GM19452 (cell line): ENCODE results near the gene CCDC63.

ENCODE experiments used
- ATAC-seq: cut with Tn5 transposase; IDR thresholded peaks from one replicate; pipeline ENCODE4 v1.9.1; 2021; ENCODE audit not compliant: unreplicated experiment

Gene CCDC63

DNA sequence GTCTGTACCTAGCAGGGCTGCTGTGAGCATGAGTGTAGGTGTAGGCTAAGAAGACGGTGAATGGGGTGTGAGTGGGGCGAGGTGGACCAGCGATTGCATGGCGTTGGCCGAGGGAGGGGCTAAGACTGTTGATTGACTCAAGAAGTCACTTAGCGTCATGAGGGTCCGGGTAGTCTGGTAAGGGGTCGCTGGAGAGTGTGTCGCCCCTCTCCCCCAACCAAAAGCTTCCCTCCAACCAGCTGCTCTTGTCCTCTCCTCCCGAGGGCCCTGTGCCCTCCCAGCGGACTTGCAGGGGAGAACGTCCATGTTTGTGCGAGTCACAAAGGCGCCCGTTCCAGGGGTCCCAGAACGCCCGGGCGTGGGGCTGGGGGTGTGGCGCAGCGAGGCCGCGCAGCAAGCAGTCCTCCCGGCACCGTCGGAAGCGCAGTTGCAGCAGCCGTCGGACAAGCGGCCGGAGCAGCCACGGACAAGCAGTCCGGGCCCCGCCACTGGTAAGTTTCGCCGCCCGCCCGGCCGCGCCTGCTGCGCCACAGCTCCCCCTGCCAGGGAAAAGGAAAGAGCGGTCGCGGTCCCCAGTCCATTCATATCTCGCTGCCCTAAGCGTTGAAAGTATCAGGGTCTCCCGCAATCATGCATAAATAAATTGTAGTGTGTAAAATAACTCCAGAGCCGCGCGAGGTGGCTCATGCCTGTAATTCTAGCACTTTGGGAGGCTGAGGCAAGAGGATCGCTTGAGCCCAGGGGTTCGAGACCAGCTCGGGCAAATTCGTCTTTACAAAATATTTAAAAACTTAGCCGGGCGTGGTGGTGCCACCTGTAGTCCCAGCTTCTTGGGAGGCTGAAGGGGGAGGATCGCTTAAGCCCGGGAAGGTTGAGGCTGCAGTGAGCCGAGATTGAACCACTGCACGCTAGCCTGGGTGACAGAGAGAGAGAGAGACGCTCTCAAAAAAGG lies at the start of gene CCDC63:
TSS of gene CCDC63 (plus strand) at position 373 of the 952 bp plus-strand sequence. CDS start 5,968 bp downstream, outside the sequence.
- no peak for ATAC-seq

DNA sequence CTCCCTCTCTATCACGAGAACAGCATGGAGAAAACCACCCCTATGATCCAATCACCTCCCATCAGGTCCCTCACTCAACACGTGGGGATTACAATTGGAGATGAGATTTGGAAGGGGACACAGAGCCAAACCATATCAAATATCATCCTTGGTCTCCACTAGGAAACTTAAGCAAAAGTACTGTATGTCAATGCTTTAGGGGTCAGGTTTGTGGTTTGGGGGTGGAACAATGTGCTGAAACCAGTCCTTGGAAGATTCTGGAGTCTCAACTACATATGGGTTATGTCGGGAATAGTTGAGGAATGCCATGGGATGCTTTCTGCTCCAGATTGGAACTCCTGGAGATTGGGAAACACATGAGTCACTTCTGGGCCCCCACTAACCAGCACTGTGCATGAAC lies 48.3 kb upstream of the CCDC63 start:
- ATAC-seq = no peak

DNA sequence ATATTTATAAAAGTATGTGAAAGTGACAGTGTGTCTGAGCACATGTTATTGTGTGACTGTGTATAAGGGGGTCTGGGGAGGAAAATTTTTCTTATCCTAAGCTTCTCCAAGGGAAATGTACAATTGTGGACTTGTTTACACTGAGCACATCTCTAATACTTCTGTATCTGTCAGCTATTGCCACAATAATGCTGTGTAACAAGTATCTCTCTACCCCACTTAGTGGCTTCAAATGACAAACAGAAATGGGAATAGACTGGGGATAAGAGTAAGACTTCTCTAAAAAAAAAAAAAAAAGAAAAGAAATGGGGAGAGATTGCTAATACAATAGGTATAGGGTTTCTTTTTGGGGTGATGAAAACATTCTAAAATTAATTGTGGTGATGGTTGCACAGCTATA lies 44.3 kb upstream of the CCDC63 start:
- no peak for ATAC-seq

GRCh38 chr12:110804406-110804805 lies 42.4 kb upstream of the CCDC63 start:
- ATAC-seq = no peak

GRCh38 chr12:110807640-110808039 lies 39.1 kb upstream of the CCDC63 start:
- ATAC-seq = no peak

DNA sequence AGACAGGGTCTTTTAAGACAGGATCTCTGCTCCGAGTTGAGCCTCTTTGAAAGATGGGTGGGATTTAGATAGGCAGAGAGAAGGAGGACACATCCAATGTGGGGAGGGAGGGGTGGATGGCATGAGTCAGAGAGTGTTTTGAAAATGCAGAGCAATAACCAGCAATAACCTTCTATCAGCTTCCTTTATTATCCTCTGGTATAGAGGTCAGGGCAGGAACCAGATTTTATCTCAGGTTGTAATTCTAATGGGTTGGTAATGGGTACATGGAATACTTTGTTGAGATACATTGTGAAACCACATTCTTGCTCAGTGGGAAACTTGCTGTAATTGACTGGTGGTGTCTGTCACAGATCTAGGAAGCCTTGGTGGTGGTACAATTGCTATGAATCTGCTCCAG lies 37.6 kb upstream of the CCDC63 start:
- no peak for ATAC-seq

DNA sequence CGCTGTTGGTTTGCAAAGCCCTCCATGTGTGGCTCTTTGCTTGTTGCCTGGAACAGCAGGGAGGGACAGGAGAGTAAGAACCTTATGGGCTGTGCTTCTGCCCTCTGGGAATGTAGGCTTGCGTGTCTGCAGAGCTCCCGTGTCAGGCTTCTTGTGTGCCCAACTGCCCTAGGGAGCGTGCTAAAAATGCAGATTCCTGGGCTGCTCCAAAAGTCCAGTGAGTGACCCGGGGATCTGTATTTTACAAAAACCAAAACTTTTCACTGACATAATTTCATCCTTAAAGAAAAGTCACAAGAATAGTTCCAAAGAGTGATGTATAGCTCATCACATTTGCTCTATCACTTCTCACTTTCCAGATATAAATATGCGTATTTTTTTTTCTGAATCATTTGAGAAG lies 34.8 kb upstream of the CCDC63 start:
- no peak for ATAC-seq

- no peak for ATAC-seq
These were observed 33.5 kb upstream of the CCDC63 start for GRCh38 chr12:110813285-110813684.

DNA sequence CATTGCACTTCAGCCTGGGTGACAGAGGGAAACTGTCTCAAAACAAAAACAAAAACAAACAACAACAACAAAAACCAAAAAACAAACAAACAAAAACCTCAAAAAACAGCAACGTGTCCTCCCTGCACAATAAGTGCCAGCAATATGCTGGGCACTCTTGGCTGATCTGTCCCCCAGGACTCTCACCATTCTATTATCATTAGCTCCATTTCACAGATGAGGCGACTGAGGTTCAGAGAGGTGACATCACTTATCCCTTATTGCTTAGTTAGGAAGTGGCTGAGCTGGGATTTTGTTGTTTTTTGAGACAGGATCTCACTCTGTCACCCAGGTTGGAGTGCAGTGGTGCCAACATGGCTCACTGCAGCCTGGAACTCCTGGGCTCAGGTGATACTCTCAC lies 33.0 kb upstream of the CCDC63 start:
- no peak for ATAC-seq

GRCh38 chr12:110816248-110816647 lies 30.5 kb upstream of the CCDC63 start:
- no peak for ATAC-seq

- no peak for ATAC-seq
These were observed 30.0 kb upstream of the CCDC63 start for GRCh38 chr12:110816779-110817178.

- no peak for ATAC-seq
These were observed 28.3 kb upstream of the CCDC63 start for GRCh38 chr12:110818511-110818910.

GRCh38 chr12:110819150-110819549 lies 27.6 kb upstream of the CCDC63 start:
- no peak for ATAC-seq

DNA sequence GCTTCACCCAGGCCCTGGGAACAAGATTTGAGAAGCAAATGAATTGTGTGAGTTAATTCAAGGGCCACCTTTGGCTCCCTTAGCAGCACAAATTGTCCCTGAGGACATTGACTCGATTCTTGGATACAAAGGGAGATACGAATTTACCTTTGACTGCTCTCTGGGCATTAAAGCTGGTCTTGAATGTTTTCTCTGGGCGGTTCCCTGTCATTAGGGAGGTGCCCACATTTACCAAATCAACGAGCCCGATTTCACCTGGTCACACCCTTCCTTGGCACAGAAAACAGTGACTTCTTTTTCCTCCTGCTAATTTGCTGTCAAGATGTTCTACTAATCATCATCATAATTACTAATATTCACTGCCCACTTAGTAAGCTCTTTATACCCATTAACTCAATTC lies 27.1 kb upstream of the CCDC63 start:
- no peak for ATAC-seq

- ATAC-seq = no peak
These were observed 24.9 kb upstream of the CCDC63 start for GRCh38 chr12:110821917-110822316.

DNA sequence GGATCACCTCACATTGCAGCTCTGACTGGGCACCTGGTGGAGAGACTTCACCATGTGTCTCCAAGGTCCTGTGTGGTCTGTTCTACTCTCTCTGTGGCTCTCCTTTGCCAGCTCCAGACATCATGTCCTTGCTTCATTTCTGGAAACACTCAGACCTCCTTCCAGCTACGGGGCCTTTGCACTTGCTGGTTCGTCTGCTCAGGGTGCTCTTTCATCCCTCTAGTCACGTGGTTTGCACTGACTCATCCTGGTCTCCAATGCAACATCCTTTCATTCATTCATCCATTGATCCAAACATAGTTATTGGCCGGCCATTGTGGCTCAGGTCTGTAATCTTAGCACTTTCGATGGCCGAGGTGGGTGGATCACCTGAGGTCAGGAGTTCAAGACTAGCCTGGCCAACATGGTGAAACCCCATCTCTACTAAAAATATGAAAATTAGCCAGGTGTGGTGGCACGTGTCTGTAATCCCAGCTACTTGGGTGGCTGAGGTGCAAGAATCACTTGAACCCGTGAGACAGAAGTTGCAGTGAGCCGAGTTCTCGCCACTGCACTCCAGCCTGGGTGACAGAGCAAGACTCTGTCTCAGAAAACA lies 23.9 kb upstream of the CCDC63 start:
- no peak for ATAC-seq

DNA sequence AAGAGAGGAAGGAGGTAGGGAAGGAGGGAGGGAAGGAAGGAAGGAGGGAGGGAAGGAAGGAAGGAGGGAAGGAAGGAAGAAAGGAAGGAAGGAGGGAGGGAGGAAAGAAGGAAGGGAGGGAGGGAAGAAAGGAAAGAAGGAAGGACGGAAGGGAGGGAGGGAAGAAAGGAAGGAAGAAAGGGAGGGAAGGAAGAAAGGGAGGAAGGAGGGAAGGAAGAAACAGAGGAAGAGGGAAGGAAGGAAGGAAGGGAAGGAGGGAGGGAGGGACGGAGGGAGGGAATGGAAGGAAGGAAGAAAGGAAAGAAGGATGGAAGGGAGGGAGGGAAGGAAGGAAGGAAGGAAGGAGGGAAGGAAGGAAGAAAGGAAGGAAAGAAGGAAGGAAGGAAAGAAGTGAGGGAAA lies 22.4 kb upstream of the CCDC63 start:
- ATAC-seq = no peak

- ATAC-seq = no peak
These were observed 21.3 kb upstream of the CCDC63 start for GRCh38 chr12:110825530-110825929.

- ATAC-seq = peak; percentile 78
These were observed 20.1 kb upstream of the CCDC63 start for GRCh38 chr12:110826592-110827200.

DNA sequence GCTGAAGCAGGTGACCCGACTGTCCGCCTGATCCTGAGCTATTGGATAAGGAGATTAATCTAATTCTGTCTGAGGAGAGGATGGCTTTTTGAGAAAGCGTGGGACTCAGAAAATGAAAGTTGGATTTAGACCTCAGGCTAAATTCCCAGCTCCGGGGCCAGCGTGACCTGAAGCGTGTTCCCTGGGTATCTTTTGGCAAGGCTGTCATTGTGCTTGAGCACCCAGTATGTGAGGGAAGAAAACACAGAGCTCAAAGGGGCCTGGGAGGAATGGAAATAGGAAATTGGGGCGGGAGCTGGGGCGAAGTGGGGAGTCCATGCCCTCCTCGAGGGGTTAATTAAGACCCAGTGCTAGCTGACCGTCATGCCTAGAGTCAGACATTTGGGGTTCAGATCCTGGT lies 17.5 kb upstream of the CCDC63 start:
- no peak for ATAC-seq

- ATAC-seq = no peak
These were observed 10.5 kb upstream of the CCDC63 start for GRCh38 chr12:110836291-110836690.

- no peak for ATAC-seq
These were observed 5.8 kb upstream of the CCDC63 start for GRCh38 chr12:110841007-110841406.
